GM18907 (cell line): ENCODE results near the gene RBM10.
A peak's percentile ranks its signal among the peaks of the same experiment; 100 is the strongest.

Source experiments
- ATAC-seq: cut with Tn5 transposase; IDR thresholded peaks from one replicate; pipeline ENCODE4 v1.9.1; 2021; ENCODE audit warnings: mild to moderate bottlenecking, moderate library complexity; ENCODE audit not compliant: unreplicated experiment

RBM10 gene

GRCh38 chrX:47216393-47216925 is 71.4 kb downstream of the RBM10 start:
- ATAC-seq: no peak

- ATAC-seq: no peak
Measured at GRCh38 chrX:47217121-47217851, 72.3 kb downstream of the RBM10 start.

DNA sequence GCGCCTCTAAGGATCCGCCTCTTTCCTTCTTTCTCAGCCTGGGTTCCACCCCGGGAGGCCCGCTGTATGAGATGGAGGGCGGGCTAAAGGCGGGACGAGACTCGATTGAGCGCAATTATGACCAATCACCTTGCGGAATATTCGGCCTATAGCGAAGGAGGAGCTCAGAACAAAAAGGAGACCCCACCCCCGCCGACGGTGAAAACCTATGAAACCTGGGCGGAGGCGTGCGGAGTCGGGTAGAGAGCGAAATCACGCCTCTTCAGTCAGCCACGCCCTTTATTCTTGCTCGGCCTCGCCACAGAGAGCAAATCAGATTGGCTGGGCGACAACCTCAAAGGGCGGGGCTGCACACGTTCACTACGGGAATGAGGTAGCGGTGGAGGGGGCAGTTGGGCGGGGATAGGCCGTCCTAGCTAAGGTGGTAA is 72.8 kb downstream of the RBM10 start:
- ATAC-seq: peak; percentile 94

DNA sequence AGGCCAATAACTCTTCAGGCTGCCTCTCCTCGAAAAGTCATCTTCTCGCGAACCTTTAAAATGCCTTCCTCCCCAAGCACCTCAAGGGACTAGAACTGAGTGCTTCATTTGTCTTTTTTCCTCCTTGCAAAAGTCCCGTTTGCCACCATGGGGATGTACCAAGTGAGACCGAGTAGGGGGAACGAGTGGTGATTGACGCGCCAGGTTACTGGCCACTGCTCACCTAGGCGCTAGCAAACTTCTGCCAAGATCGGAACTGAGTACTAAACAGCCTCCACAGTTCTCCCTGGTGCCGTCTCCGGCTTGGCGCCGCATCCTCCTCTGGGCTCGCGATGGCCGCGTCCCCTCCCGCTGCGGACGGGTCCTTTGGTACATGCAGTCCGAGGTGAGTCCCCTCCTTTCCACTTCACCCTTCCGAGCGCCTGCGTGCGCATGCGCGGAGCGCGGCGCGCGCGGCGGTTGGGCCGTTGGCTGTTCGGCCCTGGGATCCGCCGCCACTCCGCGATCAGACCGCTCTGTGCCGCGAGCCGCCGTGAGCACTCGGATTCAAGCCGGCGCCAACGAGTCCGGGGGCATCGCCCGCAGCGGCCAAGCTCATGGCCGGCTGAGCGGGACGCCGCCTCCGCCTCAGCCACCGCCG is 73.4 kb downstream of the RBM10 start, which contains the start of gene CDK16:
TSS of gene CDK16 (plus strand) at position 402 of the 640 bp plus-strand sequence. CDS start 4,877 bp downstream, outside the sequence.
- peak; percentile 52 for ATAC-seq

- no peak for ATAC-seq
Measured at GRCh38 chrX:47218920-47219815, 74.1 kb downstream of the RBM10 start.

- no peak for ATAC-seq
Measured at GRCh38 chrX:47221756-47222155, 76.7 kb downstream of the RBM10 start.

- ATAC-seq: no peak
Measured at GRCh38 chrX:47222751-47223350, 77.8 kb downstream of the RBM10 start.

DNA sequence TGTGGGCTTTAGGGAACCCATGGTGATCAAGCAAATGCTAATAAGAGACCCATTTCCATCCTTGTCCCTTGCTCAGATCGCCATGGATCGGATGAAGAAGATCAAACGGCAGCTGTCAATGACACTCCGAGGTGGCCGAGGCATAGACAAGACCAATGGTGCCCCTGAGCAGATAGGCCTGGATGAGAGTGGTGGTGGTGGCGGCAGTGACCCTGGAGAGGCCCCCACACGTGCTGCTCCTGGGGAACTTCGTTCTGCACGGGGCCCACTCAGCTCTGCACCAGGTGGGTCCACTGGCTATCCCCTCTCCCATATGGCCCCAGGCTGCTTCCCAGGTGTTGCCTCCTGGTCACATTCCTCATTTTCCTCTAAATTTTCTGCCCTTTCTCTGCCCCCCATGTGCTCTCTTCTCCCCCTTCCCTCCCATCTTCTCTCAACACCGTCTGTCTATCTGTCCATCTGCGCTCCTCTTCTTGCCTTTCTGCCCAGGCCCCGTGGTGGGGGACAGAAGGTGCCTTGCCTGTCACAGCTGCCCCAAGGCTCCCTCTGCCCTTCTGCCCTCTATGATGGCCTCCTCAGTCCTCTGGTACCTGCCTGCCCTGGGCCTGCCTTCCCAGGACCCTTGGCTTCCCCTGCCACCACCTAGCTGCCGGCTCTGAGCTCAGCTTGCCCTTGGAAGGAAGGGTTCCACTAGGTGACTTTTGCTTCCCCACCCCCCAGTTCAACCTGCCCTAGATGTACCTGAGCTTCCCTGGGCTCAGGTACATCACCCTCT is 78.6 kb downstream of the RBM10 start:
- no peak for ATAC-seq

DNA sequence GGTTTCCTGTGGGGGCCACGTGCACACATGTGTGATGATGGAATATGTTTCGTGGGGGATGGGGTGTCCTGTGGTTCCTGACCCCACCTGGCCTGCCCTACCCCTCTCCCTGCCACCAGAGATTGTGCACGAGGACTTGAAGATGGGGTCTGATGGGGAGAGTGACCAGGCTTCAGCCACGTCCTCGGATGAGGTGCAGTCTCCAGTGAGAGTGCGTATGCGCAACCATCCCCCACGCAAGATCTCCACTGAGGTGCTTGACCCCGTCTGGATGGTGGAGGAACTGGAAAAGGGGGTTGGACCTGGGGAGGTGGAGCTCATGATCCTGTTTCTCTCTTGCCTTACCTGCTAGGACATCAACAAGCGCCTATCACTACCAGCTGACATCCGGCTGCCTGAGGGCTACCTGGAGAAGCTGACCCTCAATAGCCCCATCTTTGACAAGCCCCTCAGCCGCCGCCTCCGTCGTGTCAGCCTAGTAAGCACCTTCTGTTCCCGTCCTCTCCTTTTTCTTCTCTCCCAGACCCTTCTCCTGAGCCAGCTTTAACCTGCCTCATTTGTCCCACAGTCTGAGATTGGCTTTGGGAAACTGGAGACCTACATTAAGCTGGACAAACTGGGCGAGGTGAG is 79.4 kb downstream of the RBM10 start:
- no peak for ATAC-seq

- ATAC-seq: no peak
Measured at GRCh38 chrX:47224896-47225290, 79.9 kb downstream of the RBM10 start.

- ATAC-seq: no peak
Measured at GRCh38 chrX:47226071-47226470, 81.0 kb downstream of the RBM10 start.

DNA sequence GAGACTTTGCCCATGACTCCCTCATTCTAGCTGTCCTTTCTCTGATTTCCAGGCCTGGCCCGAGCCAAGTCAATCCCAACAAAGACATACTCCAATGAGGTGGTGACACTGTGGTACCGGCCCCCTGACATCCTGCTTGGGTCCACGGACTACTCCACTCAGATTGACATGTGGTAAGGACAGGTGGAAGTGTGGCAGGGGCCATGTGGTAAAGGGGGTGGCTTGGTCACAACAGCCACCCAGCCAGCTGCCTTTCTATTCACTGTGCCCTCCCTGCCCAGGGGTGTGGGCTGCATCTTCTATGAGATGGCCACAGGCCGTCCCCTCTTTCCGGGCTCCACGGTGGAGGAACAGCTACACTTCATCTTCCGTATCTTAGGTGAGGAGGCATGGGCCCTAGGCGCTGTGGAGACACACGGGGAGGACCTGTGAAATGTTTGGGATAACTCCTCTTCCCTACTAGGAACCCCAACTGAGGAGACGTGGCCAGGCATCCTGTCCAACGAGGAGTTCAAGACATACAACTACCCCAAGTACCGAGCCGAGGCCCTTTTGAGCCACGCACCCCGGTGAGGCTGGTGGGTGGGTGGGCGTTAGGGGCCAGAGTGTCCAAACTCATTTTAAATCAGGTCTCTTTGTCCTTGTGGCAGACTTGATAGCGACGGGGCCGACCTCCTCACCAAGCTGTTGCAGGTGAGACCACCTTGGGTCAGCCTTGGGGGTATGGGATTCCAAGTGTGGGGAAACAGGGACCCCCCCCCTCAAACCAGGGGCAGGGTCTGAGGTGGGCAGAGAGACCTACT is 81.7 kb downstream of the RBM10 start:
- ATAC-seq: no peak

DNA sequence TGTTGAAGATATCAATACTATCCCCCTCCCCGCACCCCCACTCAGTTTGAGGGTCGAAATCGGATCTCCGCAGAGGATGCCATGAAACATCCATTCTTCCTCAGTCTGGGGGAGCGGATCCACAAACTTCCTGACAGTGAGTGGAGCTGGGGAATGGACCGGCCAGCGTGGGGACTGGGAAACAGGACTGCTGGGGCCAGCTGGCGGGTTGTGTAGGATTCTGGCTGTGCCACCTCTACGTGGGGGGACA is 82.2 kb downstream of the RBM10 start:
- no peak for ATAC-seq

DNA sequence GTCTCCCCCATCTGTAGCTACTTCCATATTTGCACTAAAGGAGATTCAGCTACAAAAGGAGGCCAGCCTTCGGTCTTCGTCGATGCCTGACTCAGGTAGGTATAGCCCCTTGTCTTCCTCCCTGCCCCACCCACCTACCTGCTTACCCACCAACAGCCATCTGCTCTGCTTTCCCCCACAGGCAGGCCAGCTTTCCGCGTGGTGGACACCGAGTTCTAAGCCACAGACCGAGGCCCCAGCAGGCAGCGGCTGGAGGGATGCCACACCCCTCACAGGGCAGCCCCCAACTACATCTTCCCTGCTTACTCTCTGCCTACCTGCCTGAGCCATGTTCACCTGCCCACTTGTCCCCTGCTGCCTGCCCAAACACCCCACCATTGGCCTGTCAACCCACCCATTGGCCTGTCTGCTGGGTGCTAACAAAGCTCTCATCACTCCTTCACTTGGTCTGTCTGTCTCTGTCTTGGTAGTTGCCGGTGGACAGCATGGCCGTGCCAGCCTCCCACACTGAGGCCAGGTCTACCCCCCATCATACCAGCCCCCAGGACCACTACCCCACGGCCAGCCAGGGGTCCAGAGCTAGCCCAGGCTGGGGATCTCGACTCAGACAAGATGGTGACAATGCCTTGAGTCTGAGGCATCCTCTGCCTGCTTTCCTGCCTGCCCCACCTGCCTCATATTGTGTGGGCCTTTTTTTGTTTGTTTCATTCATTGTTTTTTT is 83.7 kb downstream of the RBM10 start:
- ATAC-seq: no peak

DNA sequence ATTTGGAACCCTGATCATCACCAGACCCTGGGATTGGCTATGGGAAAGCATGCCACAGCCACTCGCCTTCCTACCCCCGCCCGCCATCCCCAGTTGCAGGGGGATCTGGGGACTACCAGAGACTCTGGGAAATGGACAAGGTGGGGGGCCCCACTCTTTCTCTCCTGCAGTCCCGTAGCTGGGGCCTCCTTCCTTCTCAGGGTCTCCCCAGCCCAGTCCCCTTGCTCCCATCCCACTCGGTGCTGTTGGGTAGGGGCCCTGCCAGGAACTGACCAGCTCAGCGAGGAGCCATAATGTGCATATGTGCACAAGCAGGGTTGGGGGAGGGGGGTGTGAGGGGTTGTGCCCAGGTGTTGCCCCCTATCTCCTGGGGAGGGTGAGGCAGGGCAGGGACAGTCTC is 84.4 kb downstream of the RBM10 start:
- no peak for ATAC-seq

- ATAC-seq: no peak
Measured at GRCh38 chrX:47230136-47230868, 85.3 kb downstream of the RBM10 start.

GRCh38 chrX:47231167-47231566 is 86.1 kb downstream of the RBM10 start:
- no peak for ATAC-seq
